ENCODE results near the gene COL6A2. TPM values are rescaled to one million over a fixed set of nuclear protein-coding genes. Genes with fewer than 3 reads are reported as not detected.

COL6A2 gene
- total and polyA plus RNA-seq, 10 of the 15 experiments (the other 5 are each of a cell fraction or from before 2014, with no cell fraction given): 0.16 to 1.3 (median 0.34) TPM; not detected in 7

- no peak for TF ChIP-seq CUX1 (IDR thresholded peaks at IDR 0.05; ENCODE audit: insufficient replicate concordance, low read depth, low read length)
Observed at GRCh38 chr21:46145159-46145839, 47.4 kb downstream of the COL6A2 start (continued).

GRCh38 chr21:46145840-46146691, 48.2 kb downstream of the COL6A2 start:
- no peaks in the 10 kb centered on the region for H3K79me2 ChIP-seq (ENCODE audit: control insufficient read depth, insufficient read depth, low read length)
- ATAC-seq (no peak), DNase-seq (ENCODE audit: low read depth, low spot score) (no peak), FAIRE-seq (no peak)
- H3K4me3 ChIP-seq: no peak overlapping the region
- RAD21 ChIA-PET (ENCODE audit: unreplicated experiment): no interaction called here
- H3K27ac ChIP-seq (ENCODE audit: control insufficient read depth, insufficient read depth): no peak overlapping the region
- in situ Hi-C loops (cut with MboI): no loop called here
- H3K36me3 ChIP-seq (ENCODE audit: control insufficient read depth in 2 of 2, insufficient read depth in 2 of 2, low read length in 1 of 2): no peaks in the 10 kb centered on the region
- SMC1A ChIA-PET (ENCODE audit: uncharacterized antibody, unreplicated experiment): no interaction called here
- H3K9me3 ChIP-seq (replicated peaks; ENCODE audit: control insufficient read depth, insufficient read depth, low read length): no peaks in the 10 kb centered on the region; the same call in 2 of the 3 replicates
- WGBS (ENCODE audit: insufficient coverage, insufficient replicate concordance, low lambda C conversion rate, missing lambda C conversion rate): 58% methylated on average over 28 of the region's 60 CpGs
- no peak for TF ChIP-seq PML (IDR thresholded peaks at IDR 0.05; ENCODE audit: low read length)
- TF ChIP-seq FOXM1 (IDR thresholded peaks at IDR 0.05; ENCODE audit: low read depth, low read length): no peak
- TF ChIP-seq BMI1 (IDR thresholded peaks at IDR 0.05; ENCODE audit: borderline replicate concordance): no peak
- no peak for TF ChIP-seq SMAD5 (IDR thresholded peaks at IDR 0.05; ENCODE audit: low read depth)
- TF ChIP-seq IRF4 (IDR thresholded peaks at IDR 0.05; ENCODE audit: low read depth, low read length): no peak
- TF ChIP-seq RAD21 (IDR thresholded peaks at IDR 0.05; ENCODE audit: insufficient read depth, low read depth, low read length): no peak
- TF ChIP-seq MEF2A (IDR thresholded peaks at IDR 0.05; ENCODE audit: insufficient read depth, low read depth, low read length): no peak
- no peak for TF ChIP-seq EGR1 (IDR thresholded peaks at IDR 0.05; ENCODE audit: borderline replicate concordance in 1 of 2, low read depth in 2 of 2, low read length in 2 of 2)
- BruUV-seq (replicated peaks): no TSS peak
- H3K27me3 ChIP-seq (replicated peaks in 1 of 2; ENCODE audit: control insufficient read depth in 2 of 2, insufficient read depth in 2 of 2, low read length in 1 of 2): no peaks in the 10 kb centered on the region
- POLR2A ChIA-PET: no interaction called here
- CTCF ChIA-PET: interaction anchor here (1.1 kb wide), 1 partner anchor 139 kb away, joined by 4 read pairs; no protein-coding TSS in a partner anchor
- no peak overlapping the region for H3K9ac ChIP-seq (ENCODE audit: control insufficient read depth, insufficient read depth, low read length)
- H2AFZ ChIP-seq (ENCODE audit: control insufficient read depth, low read depth, low read length): no peak overlapping the region
- intact Hi-C loops (cut with micrococcal nuclease; ENCODE audit: unreplicated experiment): loop anchor here (10.0 kb wide), 1 partner anchor 139 kb away; the partner anchor contains the start of genes MCM3AP and YBEY
- H3K4me2 ChIP-seq (ENCODE audit: control insufficient read depth, insufficient read depth): no peak overlapping the region
- H3K4me1 ChIP-seq (ENCODE audit: control insufficient read depth, insufficient read depth, low read length): no peaks in the 10 kb centered on the region; the same call in 1 of the 2 replicates
- no peaks in the 10 kb centered on the region for H4K20me1 ChIP-seq (ENCODE audit: control insufficient read depth, insufficient read depth)
